Panc1 (cell line): Measurements from ENCODE around the gene DENND4C. TPM values are rescaled to one million over a fixed set of nuclear protein-coding genes. Genes with fewer than 3 reads are reported as not detected.

Experiments
- ATAC-seq: fragments of 200-7000 bp; cut with Tn5 transposase; 2 replicates; pipeline ENCODE4 v1.9.1; 2020; ENCODE audit warnings: mild to moderate bottlenecking, moderate library complexity
- BruUV-seq: library from RNA; stranded (reverse); fragments of 400-500 nt; replicated peaks from 2 replicates; lab custom pipeline; 2021; lab: Mats Ljungman, UMichigan
- CTCF ChIA-PET: fragments of 300-600 bp; sonication (Branson Sonifier 250); formaldehyde crosslinking; loops from one replicate; lab custom pipeline; 2022; ENCODE audit warnings: antibody characterized with exemption; lab: Charles Lee
- POLR2A ChIA-PET: fragments of 300-600 bp; sonication (Branson Sonifier 250); formaldehyde crosslinking; loops from one replicate; lab custom pipeline; 2022; ENCODE audit warnings: antibody characterized with exemption; lab: Charles Lee
- DNase-seq: peaks from one replicate; pipeline ENCODE4 v3.0.0-alpha.2; 2010; ENCODE audit warnings: low read depth, low spot score
- H3K27ac ChIP-seq: 2 replicates; pipeline ENCODE4 v1.5.1; 2011; ENCODE audit warnings: mild to moderate bottlenecking, low read length, inconsistent platforms
- H3K27me3 ChIP-seq: fragments of 200-500 bp; sonication (Bioruptor generic); 2 replicates; pipeline ENCODE4 v1.6.0; 2014; ENCODE audit warnings: low read length, inconsistent platforms; ENCODE audit not compliant: control insufficient read depth, insufficient read depth
- H3K36me3 ChIP-seq: fragments of 200-500 bp; sonication (Bioruptor generic); 2 replicates; pipeline ENCODE4 v1.5.1; 2014; ENCODE audit warnings: inconsistent platforms, mild to moderate bottlenecking, low read length, moderate library complexity; ENCODE audit not compliant: control insufficient read depth, insufficient read depth
- H3K4me1 ChIP-seq: 2 replicates; pipeline ENCODE4 v1.5.1; 2011; ENCODE audit warnings: inconsistent platforms, mild to moderate bottlenecking, low read length, moderate library complexity; ENCODE audit not compliant: control insufficient read depth, insufficient read depth
- H3K4me3 ChIP-seq, 2 experiments: 2 replicates each; pipeline ENCODE4 v1.5.1; 2011 to 2012; ENCODE audit warnings: low read depth in 2 of 2, low read length in 2 of 2, mild to moderate bottlenecking in 2 of 2, inconsistent platforms in 1 of 2, moderate library complexity in 1 of 2
- H3K9me3 ChIP-seq: fragments of 200-500 bp; sonication (Bioruptor generic); 2 replicates; pipeline ENCODE4 v1.5.1; 2014; ENCODE audit warnings: low read depth, mild to moderate bottlenecking, inconsistent platforms, low read length, moderate library complexity; ENCODE audit not compliant: control insufficient read depth, insufficient read depth
- POLR2AphosphoS5 ChIP-seq: IDR thresholded peaks from 2 replicates; pipeline ENCODE4 v1.6.1; 2012; ENCODE audit warnings: mild to moderate bottlenecking, low read depth, low read length, moderate library complexity
- SIN3A ChIP-seq: IDR thresholded peaks from 2 replicates; pipeline ENCODE4 v1.6.1; 2012; ENCODE audit warnings: low read depth, mild to moderate bottlenecking, low read length, moderate library complexity, borderline replicate concordance; ENCODE audit not compliant: insufficient read depth
- TCF7L2 ChIP-seq: IDR thresholded peaks from 2 replicates; pipeline ENCODE4 v1.6.1; 2011; ENCODE audit warnings: mild to moderate bottlenecking, low read depth, low read length, inconsistent platforms
- in situ Hi-C: cut with HindIII; loops from 2 replicates; pipeline ENCODE4 v1.10.0; 2016; ENCODE audit warnings: low sequenced_read_pairs, low pct_unique_long_range_greater_than_20kb
- intact Hi-C: fragments of 100-400 bp; cut with micrococcal nuclease; formaldehyde crosslinking; loops from one replicate; pipeline ENCODE4 v1.10.0; 2022; ENCODE audit not compliant: unreplicated experiment
- total RNA-seq: library from RNA; stranded (reverse); gene quantifications from one replicate; pipeline ENCODE4 v1.2.1, GENCODE V29; 2021; ENCODE audit not compliant: unreplicated experiment
- TF ChIP-seq, protein P1 (sequence below), 2 experiments: IDR thresholded peaks; 2 replicates each; pipeline ENCODE4 v1.6.1; 2011 to 2012; ENCODE audit warnings: low read depth in 2 of 2, control low read depth in 1 of 2, low read length in 1 of 2, mild to moderate bottlenecking in 1 of 2, moderate library complexity in 1 of 2; ENCODE audit not compliant: insufficient read depth in 1 of 2
- TF ChIP-seq, protein P2 (sequence below): fragments of 450-650 bp; IDR thresholded peaks from 2 replicates; pipeline ENCODE4 v1.5.1; 2017; ENCODE audit warnings: mild to moderate bottlenecking

The DENND4C gene
- total RNA-seq, 1 experiment from 2014 or later: 10.5 TPM

DNA sequence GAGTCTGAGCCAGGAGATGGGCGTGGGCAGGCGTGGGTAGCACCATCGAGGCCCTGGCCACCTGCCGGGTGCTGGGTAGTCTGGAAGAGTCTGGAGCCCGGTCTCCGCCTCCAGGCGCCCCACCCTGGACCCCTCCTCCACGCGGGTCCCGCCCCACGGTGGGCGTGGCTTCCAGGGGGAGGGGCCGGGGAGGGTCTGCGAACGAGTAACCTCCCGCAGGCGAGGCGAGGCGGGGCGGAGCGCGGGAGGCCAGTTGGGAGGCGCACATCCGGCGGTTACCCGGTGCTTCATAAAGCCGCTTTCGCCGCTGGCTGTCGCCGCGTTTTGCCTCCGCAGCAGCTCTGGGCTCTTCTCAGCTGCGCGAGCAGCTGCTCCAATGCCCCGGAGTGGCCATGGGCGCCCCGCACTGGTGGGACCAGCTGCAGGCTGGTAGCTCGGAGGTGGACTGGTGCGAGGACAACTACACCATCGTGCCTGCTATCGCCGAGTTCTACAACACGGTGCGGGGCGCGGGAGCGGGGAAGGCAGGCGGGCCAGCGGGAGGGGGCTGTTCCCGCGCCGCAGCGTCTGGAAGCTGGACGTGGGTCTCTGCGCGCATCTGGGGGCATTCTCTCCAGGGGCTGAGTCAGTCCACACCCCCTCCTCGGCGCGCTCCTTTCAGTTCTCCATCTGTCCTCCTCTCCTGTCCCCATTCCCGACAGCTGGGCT is 178.4 kb downstream of the DENND4C start, which contains the start of gene ACER2:
Gene ACER2 (plus strand): TSS at position 317 of the 708 bp plus-strand sequence. CDS start 76 bp downstream, at position 393.
- POLR2A ChIA-PET: no interaction called here

DNA sequence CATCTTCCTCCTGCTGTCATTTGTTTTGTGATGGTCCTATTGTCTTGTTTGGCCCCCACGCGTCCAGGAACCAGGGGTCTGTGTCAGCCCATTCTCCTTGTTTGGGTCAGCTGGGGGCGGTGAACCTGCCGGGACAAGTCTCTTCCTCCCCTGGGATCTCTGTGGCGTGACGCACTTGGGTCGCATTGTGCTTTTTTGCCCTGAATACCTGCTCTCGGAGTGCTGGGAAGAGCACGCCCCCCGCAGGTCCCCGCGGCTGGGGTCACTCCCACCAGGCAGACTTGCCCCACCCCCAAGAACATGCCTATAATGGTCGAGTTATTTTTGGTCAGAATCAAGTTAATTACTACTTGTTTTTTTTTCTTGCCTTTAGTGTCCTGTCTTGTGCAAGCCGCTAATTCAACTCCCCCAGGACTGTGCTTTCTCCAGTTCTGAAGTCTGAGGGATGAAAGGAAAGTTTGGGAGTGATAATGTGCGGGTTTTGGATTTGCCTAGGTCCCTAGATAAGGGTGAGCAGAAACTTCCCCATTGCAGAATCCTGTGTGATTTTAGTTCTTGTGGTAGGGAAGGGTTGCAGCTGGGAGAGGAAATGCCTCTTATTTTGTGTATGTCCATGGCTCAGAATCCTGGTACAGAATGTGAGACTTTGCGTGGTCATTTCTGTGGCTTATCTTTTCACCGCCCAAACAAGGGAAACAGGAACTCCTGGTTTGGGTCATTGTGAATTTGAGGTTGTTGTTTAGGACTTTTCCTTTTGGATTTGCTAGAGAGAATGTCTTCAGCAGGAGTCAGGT is 179.1 kb downstream of the DENND4C start:
- Histone ChIP-seq H3K36me3 (no peaks in the 10 kb centered on the region), H3K4me1 (no peaks in the 10 kb centered on the region), H3K27me3 (no peaks in the 10 kb centered on the region), H3K27ac (no peak overlapping the region), H3K9me3 (no peaks in the 10 kb centered on the region), H3K4me3 (peak overlapping the region; percentile 60 to 64)
- POLR2A ChIA-PET: no interaction called here
- no peak for TF ChIP-seq POLR2AphosphoS5
- TF ChIP-seq, protein P1, sequence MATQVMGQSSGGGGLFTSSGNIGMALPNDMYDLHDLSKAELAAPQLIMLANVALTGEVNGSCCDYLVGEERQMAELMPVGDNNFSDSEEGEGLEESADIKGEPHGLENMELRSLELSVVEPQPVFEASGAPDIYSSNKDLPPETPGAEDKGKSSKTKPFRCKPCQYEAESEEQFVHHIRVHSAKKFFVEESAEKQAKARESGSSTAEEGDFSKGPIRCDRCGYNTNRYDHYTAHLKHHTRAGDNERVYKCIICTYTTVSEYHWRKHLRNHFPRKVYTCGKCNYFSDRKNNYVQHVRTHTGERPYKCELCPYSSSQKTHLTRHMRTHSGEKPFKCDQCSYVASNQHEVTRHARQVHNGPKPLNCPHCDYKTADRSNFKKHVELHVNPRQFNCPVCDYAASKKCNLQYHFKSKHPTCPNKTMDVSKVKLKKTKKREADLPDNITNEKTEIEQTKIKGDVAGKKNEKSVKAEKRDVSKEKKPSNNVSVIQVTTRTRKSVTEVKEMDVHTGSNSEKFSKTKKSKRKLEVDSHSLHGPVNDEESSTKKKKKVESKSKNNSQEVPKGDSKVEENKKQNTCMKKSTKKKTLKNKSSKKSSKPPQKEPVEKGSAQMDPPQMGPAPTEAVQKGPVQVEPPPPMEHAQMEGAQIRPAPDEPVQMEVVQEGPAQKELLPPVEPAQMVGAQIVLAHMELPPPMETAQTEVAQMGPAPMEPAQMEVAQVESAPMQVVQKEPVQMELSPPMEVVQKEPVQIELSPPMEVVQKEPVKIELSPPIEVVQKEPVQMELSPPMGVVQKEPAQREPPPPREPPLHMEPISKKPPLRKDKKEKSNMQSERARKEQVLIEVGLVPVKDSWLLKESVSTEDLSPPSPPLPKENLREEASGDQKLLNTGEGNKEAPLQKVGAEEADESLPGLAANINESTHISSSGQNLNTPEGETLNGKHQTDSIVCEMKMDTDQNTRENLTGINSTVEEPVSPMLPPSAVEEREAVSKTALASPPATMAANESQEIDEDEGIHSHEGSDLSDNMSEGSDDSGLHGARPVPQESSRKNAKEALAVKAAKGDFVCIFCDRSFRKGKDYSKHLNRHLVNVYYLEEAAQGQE (IDR thresholded peaks at IDR 0.05; ENCODE audit: insufficient read depth in 1 of 2, low read depth in 2 of 2, low read length in 1 of 2): no peak
- TF ChIP-seq SIN3A: no peak
- TF ChIP-seq, protein P2, sequence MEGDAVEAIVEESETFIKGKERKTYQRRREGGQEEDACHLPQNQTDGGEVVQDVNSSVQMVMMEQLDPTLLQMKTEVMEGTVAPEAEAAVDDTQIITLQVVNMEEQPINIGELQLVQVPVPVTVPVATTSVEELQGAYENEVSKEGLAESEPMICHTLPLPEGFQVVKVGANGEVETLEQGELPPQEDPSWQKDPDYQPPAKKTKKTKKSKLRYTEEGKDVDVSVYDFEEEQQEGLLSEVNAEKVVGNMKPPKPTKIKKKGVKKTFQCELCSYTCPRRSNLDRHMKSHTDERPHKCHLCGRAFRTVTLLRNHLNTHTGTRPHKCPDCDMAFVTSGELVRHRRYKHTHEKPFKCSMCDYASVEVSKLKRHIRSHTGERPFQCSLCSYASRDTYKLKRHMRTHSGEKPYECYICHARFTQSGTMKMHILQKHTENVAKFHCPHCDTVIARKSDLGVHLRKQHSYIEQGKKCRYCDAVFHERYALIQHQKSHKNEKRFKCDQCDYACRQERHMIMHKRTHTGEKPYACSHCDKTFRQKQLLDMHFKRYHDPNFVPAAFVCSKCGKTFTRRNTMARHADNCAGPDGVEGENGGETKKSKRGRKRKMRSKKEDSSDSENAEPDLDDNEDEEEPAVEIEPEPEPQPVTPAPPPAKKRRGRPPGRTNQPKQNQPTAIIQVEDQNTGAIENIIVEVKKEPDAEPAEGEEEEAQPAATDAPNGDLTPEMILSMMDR: no peak
- TF ChIP-seq TCF7L2: no peak
- ATAC-seq (no peak), DNase-seq (no peak)
- BruUV-seq: no TSS peak
- CTCF ChIA-PET: no interaction called here
- in situ Hi-C loops (no loop called here), intact Hi-C loops (no loop called here)

More for the DNA sequence above, 178.4 kb downstream of the DENND4C start, which contains the start of gene ACER2:
- no TSS peak for BruUV-seq
- Histone ChIP-seq H3K4me3 (peak within 1 kb of the TSS; percentile 60 to 64), H3K9me3 (no peaks in the 10 kb centered on the region), H3K27me3 (no peaks in the 10 kb centered on the region), H3K27ac (no peak within 1 kb of the TSS), H3K4me1 (no peaks in the 10 kb centered on the region), H3K36me3 (no peaks in the 10 kb centered on the region)
- in situ Hi-C loops: no loop called here
- peak; percentile 98 for ATAC-seq
- TF ChIP-seq POLR2AphosphoS5 (no peak; the same call in 1 of the 2 replicates), SIN3A (0 out of 2 replicates have a peak, but pooled peaks have one; percentile 41), TCF7L2 (no peak)
- TF ChIP-seq, protein P1 (IDR thresholded peaks at IDR 0.05; ENCODE audit: insufficient read depth in 1 of 2, low read depth in 2 of 2, low read length in 1 of 2): no peak
- TF ChIP-seq, protein P2: no peak
- CTCF ChIA-PET: no interaction called here
- intact Hi-C loops: no loop called here
- peak; percentile 28 for DNase-seq
